ENCODE measurements around the gene MARK2. TPM values are rescaled to one million over a fixed set of nuclear protein-coding genes. Genes with fewer than 3 reads are reported as not detected.

The MARK2 gene
- total and polyA plus RNA-seq, 10 of the 15 experiments (the other 5 are each of a cell fraction or from before 2014, with no cell fraction given) = 0.19 to 29.5 (median 13.2) TPM

GRCh38 chr11:63919267-63920125, 80.6 kb downstream of the MARK2 start:
- peaks cover 10% of the 10 kb centered on the region for H3K4me1 ChIP-seq (ENCODE audit: control insufficient read depth, insufficient read depth, low read length)
- 45% methylated on average over 33 of the region's 41 CpGs for WGBS (ENCODE audit: insufficient coverage, insufficient replicate concordance, low lambda C conversion rate, missing lambda C conversion rate)
- ChIA-PET CTCF (interaction anchor here (1.1 to 3.9 kb wide), 2 partner anchors 26 to 82 kb away, joined by 4 to 34 read pairs; partner anchors contain the start of gene MARK2), POLR2A (no interaction called here), SMC1A (ENCODE audit: uncharacterized antibody, unreplicated experiment) (interaction anchor here (1.1 kb wide), 1 partner anchor 52 kb away, joined by 3 read pairs; no protein-coding TSS in a partner anchor), RAD21 (ENCODE audit: unreplicated experiment) (interaction anchor here (1.2 to 1.3 kb wide), 2 partner anchors 25 to 83 kb away, joined by 4 to 5 read pairs; no protein-coding TSS in a partner anchor)
- no peak overlapping the region for H3K4me3 ChIP-seq
- FAIRE-seq (no peak), ATAC-seq (peak; percentile 20; the same call in 2 of the 3 replicates), DNase-seq (ENCODE audit: low read depth, low spot score) (no peak)
- no peak overlapping the region for H3K27ac ChIP-seq (ENCODE audit: control insufficient read depth, insufficient read depth)
- no peaks in the 10 kb centered on the region for H3K9me3 ChIP-seq (replicated peaks; ENCODE audit: control insufficient read depth, insufficient read depth, low read length)
- peaks cover 0 to 3% of the 10 kb centered on the region in 2 experiments; a peak in 3 of 4 replicates for H3K27me3 ChIP-seq (replicated peaks in 1 of 2; ENCODE audit: control insufficient read depth in 2 of 2, insufficient read depth in 2 of 2, low read length in 1 of 2)
- no peak overlapping the region for H3K4me2 ChIP-seq (ENCODE audit: control insufficient read depth, insufficient read depth)
- no peak overlapping the region for H3K9ac ChIP-seq (ENCODE audit: control insufficient read depth, insufficient read depth, low read length)
- H2AFZ ChIP-seq (ENCODE audit: control insufficient read depth, low read depth, low read length) = no peak overlapping the region
- H3K36me3 ChIP-seq (ENCODE audit: control insufficient read depth in 2 of 2, insufficient read depth in 2 of 2, low read length in 1 of 2) = no peaks in the 10 kb centered on the region
- intact Hi-C loops (cut with micrococcal nuclease; ENCODE audit: unreplicated experiment) (no loop called here), in situ Hi-C loops (cut with MboI) (no loop called here)
- no peaks in the 10 kb centered on the region for H4K20me1 ChIP-seq (ENCODE audit: control insufficient read depth, insufficient read depth)
- TF ChIP-seq MYC (IDR thresholded peaks at IDR 0.05; ENCODE audit: insufficient read depth, insufficient read length, insufficient replicate concordance, low read length, severe bottlenecking) = no peak
- TF ChIP-seq CREB1 (IDR thresholded peaks at IDR 0.05; ENCODE audit: low read depth) = no peak
- no peak for TF ChIP-seq NBN (IDR thresholded peaks at IDR 0.05)
- no peak for TF ChIP-seq E4F1 (IDR thresholded peaks at IDR 0.05; ENCODE audit: borderline replicate concordance, partially characterized antibody)
- no peak for TF ChIP-seq SIX5 (IDR thresholded peaks at IDR 0.05; ENCODE audit: low read depth, low read length, severe bottlenecking)
- no peak for TF ChIP-seq FOXM1 (IDR thresholded peaks at IDR 0.05; ENCODE audit: low read depth, low read length)
- 0 out of 2 replicates have a peak, but pooled peaks have one; percentile 12 for TF ChIP-seq IKZF1 (conservative IDR thresholded peaks at IDR 0.05)
- peak; percentile 22 for TF ChIP-seq USF1 (IDR thresholded peaks at IDR 0.05; ENCODE audit: borderline replicate concordance, extremely low read length, insufficient read depth, low read depth, low read length)
- BruUV-seq (replicated peaks) = no TSS peak
- H3K79me2 ChIP-seq (ENCODE audit: control insufficient read depth, insufficient read depth, low read length) = no peaks in the 10 kb centered on the region

Measured in GM12878 (cell line).